AG08396 (cell line): Measurements from ENCODE around the gene GSDMA.
"Not testable (repeated sequence)": the region's sequence is repeated elsewhere in the genome, so short reads cannot be mapped to it uniquely, and the experiment has no call there.

Experiments used
- DNase-seq: peaks from one replicate; pipeline ENCODE4 v3.0.0; 2012; ENCODE audit warnings: low spot score, mixed read lengths

Gene GSDMA

GRCh38 chr17:39997543-39997942, 34.7 kb downstream of the GSDMA start:
- DNase-seq, result no peak

GRCh38 chr17:39999067-39999466, 36.3 kb downstream of the GSDMA start:
- no peak for DNase-seq

DNA sequence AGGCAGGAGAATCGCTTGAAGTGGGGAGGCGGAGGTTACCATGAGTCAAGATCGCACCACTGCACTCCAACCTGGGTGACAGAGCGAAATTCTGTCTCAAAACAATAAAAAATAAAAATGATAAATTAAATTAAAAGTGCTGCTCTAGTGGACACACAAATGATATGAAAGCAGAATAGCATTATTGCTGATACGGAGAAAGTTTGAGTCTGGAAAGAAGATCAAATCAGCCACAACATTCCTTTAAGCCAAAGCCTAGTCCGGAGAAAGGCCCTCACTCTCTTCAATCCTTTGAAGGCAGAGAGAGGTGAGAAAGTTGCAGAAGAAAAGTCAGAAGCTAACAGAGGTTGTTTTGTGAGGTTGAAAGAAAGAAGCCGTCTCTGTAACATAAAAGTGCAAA, 37.4 kb downstream of the GSDMA start:
- DNase-seq, result no peak

DNA sequence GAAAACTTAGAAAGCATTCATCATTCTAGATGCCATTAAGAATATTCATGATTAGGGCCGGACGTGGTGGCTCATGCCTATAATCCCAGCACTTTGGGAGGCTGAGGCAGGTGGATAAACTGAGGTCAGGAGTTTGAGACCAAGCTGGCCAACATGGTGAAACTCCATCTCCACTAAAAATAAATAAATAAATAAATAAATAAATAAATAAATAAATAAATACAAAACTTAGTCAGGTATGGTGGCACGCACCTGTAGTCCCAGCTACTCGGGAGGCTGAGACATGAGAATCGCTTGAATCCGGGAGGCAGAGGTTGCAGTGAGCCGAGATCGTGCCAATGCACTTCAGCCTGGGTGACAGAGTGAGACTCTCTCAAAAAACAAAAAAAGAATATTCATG, 38.5 kb downstream of the GSDMA start:
- DNase-seq, result not testable (repeated sequence)

DNA sequence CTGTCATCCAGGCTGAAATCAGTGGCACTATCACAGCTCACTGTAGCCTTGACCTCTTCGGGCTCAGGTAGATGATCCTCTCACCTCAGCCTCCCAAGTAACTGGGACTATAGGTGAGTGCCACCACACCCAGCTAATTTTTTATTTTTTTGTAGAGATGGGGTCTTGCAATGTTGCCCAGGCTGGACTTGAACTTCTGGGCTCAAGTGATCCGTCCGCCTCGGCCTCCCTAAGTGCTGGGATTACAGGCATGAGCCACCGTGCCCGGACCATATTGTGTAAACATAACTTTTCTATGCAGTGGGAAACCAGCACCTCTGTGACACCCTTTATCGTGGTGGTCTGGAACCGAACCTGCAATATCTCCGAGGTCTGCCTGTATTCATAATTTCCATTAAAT, 41.3 kb downstream of the GSDMA start:
- DNase-seq, result no peak

- no peak for DNase-seq
Measured at GRCh38 chr17:40004712-40005111, 41.9 kb downstream of the GSDMA start.

DNA sequence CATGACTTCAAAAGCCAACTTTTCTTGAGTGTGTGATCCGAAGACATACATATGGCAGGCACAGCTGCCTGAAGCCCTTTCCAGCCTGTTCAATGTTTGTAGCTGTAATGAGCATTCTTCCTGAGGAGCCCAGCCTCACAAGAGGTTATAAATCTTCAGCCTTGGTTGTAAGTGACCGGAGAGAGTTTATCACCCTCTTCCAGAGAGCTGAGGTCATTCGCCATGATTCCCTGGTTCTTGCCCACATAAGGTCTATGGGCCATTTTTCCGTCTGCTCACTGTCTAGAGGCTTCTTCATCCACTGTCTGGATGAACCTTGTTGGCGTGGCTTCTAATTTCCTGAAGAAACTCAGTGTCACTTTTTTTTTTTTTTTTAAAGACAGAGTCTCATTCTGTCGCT, 42.7 kb downstream of the GSDMA start:
- DNase-seq, result no peak

DNA sequence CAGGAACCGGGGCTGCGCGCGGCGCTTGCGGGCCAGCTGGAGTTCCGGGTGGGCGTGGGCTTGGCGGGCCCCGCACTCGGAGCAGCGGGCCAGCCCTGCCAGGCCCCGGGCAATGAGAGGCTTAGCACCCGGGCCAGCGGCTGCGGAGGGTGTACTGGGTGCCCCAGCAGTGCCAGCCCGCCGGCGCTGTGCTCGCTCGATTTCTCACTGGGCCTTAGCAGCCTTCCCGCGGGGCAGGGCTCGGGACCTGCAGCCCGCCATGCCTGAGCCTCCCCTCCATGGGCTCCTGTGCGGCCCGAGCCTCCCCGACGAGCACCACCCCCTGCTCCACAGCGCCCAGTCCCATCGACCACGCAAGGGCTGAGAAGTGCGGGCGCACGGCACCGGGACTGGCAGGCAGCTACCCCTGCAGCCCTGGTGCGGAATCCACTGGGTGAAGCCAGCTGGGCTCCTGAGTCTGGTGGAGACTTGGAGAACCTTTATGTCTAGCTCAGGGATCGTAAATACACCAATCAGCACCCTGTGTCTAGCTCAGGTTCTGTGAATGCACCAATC, 48.2 kb downstream of the GSDMA start:
- DNase-seq, result not testable (repeated sequence)

GRCh38 chr17:40012017-40012647, 49.3 kb downstream of the GSDMA start:
- DNase-seq, result not testable (repeated sequence)

DNA sequence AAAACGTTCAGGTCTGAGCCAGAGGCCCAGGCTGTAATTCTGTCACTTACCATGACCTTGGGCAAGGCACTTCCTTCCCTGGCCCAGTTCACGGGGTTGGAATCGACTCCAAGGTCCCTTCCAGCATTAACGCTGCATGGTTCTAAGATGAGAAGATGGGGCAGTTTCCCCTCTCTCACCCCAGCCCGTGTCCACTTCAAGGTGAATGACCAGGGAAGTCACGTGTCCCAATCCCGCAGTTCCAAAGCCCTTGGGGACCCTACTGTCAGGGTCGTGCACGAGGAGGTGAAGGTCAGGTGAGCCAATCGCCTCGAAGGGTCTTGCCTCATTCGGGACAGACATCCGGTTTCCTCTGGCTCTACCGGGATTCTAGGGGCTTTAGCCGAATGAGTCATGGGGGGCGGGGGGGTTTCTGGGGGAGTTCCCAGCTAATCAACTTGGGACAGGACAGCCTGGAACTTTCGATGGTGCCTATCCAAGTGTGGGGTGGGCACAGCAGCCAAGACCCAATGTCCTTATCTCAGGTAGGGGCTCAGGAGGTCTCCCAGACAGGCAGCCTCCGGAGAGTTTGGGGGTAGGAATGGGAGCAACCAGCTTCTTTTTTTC, 51.7 kb downstream of the GSDMA start:
- no peak for DNase-seq

DNA sequence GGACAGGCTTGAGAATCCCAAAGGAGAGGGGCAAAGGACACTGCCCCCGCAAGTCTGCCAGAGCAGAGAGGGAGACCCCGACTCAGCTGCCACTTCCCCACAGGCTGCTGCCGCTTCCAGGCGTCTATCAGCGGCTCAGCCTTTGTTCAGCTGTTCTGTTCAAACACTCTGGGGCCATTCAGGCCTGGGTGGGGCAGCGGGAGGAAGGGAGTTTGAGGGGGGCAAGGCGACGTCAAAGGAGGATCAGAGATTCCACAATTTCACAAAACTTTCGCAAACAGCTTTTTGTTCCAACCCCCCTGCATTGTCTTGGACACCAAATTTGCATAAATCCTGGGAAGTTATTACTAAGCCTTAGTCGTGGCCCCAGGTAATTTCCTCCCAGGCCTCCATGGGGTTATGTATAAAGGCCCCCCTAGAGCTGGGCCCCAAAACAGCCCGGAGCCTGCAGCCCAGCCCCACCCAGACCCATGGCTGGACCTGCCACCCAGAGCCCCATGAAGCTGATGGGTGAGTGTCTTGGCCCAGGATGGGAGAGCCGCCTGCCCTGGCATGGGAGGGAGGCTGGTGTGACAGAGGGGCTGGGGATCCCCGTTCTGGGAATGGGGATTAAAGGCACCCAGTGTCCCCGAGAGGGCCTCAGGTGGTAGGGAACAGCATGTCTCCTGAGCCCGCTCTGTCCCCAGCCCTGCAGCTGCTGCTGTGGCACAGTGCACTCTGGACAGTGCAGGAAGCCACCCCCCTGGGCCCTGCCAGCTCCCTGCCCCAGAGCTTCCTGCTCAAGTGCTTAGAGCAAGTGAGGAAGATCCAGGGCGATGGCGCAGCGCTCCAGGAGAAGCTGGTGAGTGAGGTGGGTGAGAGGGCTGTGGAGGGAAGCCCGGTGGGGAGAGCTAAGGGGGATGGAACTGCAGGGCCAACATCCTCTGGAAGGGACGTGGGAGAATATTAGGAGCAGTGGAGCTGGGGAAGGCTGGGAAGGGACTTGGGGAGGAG, 52.5 kb downstream of the GSDMA start, which contains the start of gene CSF3:
Gene CSF3 (plus strand): TSS at position 436 of the 993 bp plus-strand sequence. CDS start 35 bp downstream, at position 471.
- DNase-seq, result no peak

DNA sequence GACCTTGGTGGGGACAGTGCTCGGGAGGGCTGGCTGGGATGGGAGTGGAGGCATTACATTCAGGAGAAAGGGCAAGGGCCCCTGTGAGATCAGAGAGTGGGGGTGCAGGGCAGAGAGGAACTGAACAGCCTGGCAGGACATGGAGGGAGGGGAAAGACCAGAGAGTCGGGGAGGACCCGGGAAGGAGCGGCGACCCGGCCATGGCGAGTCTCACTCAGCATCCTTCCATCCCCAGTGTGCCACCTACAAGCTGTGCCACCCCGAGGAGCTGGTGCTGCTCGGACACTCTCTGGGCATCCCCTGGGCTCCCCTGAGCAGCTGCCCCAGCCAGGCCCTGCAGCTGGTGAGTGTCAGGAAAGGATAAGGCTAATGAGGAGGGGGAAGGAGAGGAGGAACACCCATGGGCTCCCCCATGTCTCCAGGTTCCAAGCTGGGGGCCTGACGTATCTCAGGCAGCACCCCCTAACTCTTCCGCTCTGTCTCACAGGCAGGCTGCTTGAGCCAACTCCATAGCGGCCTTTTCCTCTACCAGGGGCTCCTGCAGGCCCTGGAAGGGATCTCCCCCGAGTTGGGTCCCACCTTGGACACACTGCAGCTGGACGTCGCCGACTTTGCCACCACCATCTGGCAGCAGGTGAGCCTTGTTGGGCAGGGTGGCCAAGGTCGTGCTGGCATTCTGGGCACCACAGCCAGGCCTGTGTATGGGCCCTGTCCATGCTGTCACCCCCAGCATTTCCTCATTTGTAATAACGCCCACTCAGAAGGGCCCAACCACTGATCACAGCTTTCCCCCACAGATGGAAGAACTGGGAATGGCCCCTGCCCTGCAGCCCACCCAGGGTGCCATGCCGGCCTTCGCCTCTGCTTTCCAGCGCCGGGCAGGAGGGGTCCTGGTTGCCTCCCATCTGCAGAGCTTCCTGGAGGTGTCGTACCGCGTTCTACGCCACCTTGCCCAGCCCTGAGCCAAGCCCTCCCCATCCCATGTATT, 53.5 kb downstream of the GSDMA start:
- no peak for DNase-seq

DNA sequence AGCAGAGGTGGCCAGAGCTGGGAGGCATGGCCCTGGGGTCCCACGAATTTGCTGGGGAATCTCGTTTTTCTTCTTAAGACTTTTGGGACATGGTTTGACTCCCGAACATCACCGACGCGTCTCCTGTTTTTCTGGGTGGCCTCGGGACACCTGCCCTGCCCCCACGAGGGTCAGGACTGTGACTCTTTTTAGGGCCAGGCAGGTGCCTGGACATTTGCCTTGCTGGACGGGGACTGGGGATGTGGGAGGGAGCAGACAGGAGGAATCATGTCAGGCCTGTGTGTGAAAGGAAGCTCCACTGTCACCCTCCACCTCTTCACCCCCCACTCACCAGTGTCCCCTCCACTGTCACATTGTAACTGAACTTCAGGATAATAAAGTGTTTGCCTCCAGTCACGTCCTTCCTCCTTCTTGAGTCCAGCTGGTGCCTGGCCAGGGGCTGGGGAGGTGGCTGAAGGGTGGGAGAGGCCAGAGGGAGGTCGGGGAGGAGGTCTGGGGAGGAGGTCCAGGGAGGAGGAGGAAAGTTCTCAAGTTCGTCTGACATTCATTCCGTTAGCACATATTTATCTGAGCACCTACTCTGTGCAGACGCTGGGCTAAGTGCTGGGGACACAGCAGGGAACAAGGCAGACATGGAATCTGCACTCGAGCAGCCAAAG, 54.7 kb downstream of the GSDMA start:
- no peak for DNase-seq

DNA sequence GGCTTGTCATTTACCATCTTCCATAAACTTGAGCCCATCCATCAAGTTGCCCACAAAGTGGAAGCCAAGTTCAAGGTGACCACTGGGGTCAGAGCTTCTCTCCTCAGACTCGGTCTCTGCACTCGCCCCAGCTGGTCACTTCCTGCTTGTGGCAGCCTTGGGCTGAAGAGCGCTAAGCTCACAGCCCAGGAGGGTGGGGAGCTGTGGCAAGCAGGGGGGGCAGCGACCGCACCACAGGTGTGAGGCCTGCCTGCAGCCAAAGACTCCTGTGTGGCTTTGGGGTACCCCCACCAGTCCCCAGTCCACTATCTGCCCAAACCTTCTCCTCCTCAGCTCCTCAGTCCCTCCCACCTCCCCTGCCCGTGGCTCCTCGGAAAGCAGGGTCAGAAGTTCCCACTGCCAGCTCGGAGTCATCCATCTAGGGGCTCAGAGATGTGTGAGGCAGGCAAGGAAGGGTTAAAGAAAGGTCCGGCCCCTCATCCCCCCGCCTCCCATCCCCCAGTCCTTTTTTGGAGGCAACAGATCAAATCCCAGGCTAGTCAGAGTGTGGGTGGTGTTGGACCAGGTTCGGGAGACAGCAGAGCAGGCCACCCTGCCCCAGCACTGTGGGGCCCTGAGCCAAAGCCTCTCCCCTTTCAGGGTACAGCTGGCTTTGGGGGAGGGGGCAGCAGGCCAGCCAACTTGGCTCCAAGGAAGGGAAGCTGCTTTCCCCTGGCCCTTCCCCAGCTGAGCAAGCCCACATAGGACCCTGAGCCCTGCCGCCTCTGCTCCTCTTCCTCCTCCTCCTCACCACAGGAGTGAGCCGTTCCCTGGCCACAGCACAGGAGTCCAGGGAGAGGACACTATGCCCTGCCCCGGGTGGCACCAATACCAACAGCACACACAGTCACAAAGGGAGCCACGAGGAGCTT, 55.7 kb downstream of the GSDMA start:
- no peak for DNase-seq

DNA sequence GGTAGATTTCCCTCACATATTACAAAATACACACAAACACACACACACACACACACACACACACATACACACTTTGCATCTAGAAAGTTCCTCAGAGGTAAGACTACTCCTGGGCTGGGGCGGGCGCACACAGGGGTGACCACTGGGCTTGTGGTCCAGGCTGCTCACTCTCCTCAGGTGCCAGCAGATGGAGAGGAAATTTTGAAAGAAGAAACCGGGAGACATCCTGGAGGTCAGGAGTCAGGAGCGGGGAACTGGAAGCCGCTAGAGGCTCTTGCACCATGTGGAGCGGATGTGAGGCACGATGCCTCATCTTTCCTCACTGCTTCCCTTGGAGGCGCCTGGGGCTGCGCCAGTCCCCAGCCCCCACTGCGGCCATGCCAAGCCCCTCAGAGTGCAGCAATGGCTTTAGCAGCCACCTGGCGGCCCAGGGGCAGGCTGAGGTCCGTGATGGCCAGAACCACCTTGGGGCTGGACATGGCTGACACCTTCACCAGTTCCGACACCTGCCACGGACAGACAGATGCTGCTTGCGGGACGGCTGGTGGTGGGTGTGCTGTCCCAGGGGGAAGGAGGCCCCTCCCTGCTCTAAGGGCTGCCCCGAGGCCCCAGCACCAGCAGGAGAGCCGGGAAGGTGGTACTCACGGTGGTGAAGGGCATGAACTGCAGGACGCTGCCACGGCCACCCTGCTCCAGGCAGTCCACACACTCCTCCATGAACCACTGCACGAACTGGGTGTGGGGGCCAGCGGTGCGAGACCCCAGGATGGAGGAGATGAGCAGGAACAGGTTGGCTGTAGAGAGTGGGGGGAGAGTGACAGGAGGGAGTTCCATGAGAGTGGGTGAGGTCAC, 56.6 kb downstream of the GSDMA start:
- peak; percentile 60 for DNase-seq

GRCh38 chr17:40020146-40020545, 57.3 kb downstream of the GSDMA start:
- DNase-seq, result no peak

GRCh38 chr17:40021451-40021971, 58.7 kb downstream of the GSDMA start:
- DNase-seq, result peak; percentile 80

GRCh38 chr17:40022497-40022896, 59.7 kb downstream of the GSDMA start:
- DNase-seq, result no peak
